Adrenal gland (tissue), 5 donors: Measurements from ENCODE around the gene SLC2A6.

Experiments used
- CTCF ChIP-seq, 6 experiments: fragments of 450-650 bp in 4 of 6; fragments of 200-600 bp in 2 of 6; sonication (generic) in 1 of 6; IDR thresholded peaks; 1 replicate in 5 of 6; 2 replicates in 1 of 6; pipeline versions ENCODE4 v1.5.1 to v1.8.0; 2016 to 2021; ENCODE audit warnings: antibody characterized with exemption in 6 of 6, mild to moderate bottlenecking in 2 of 6, moderate library complexity in 1 of 6
- POLR2A ChIP-seq, 2 donors: fragments of 450-650 bp; IDR thresholded peaks; one replicate each; pipeline ENCODE4 v1.6.1; 2017; ENCODE audit warnings: antibody characterized with exemption in 2 of 2, mild to moderate bottlenecking in 2 of 2, moderate library complexity in 1 of 2
- donor health status: DM: no; HTN: no; CAD: no.

- TF ChIP-seq CTCF (IDR thresholded peaks at IDR 0.05) (no peak), POLR2A (IDR thresholded peaks at IDR 0.05) (no peak)
Measured at GRCh38 chr9:133423216-133423615, 55.7 kb downstream of the SLC2A6 start.
